Measurements from ENCODE around the gene MAFF. TPM values are rescaled to one million over a fixed set of nuclear protein-coding genes. Genes with fewer than 3 reads are reported as not detected.

MAFF gene
- total and polyA plus RNA-seq, 9 of the 15 experiments (the other 6 are each of a cell fraction or from before 2014, with no cell fraction given) = 0.51 to 8.0 (median 5.4) TPM

DNA sequence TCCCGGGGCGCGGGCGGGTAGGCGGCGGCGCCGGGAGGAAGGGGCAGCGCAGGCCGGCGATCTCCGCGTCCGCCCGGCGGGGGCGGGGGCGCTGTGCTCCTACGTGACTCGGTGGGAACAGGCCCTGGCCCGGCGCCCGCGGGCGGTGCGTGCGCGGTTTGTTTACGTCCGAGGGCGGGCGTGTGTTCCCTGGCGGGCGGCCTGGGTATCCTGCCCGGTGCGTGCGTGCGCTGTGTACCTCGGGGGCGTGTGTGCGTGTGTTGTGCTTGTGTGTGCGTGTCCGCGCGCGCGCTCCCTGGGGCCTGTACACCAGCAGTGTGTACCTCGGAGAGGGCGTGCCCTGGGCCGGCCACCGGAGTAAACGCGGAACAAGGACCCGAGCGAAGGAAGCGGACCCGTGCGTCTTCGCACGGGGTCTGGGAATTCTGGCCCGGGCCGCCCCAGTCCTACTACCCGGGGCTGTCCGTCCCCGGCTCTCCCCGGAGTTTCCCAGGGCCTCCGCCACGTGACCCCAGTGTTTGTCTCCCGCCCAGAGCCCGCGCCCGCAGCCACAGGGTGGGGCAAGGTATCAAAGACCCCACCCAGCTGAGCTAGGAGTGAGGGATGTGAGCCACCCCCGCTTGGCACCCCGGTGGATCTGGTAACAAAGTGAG, 769 bp downstream of the MAFF start (continued):
- TF ChIP-seq, protein P1, sequence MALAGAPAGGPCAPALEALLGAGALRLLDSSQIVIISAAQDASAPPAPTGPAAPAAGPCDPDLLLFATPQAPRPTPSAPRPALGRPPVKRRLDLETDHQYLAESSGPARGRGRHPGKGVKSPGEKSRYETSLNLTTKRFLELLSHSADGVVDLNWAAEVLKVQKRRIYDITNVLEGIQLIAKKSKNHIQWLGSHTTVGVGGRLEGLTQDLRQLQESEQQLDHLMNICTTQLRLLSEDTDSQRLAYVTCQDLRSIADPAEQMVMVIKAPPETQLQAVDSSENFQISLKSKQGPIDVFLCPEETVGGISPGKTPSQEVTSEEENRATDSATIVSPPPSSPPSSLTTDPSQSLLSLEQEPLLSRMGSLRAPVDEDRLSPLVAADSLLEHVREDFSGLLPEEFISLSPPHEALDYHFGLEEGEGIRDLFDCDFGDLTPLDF (CRISPR knock-in tag; IDR thresholded peaks at IDR 0.05) = no peak
- TF ChIP-seq ZNF212 (CRISPR knock-in tag; IDR thresholded peaks at IDR 0.05) = no peak
- TF ChIP-seq, protein P2, sequence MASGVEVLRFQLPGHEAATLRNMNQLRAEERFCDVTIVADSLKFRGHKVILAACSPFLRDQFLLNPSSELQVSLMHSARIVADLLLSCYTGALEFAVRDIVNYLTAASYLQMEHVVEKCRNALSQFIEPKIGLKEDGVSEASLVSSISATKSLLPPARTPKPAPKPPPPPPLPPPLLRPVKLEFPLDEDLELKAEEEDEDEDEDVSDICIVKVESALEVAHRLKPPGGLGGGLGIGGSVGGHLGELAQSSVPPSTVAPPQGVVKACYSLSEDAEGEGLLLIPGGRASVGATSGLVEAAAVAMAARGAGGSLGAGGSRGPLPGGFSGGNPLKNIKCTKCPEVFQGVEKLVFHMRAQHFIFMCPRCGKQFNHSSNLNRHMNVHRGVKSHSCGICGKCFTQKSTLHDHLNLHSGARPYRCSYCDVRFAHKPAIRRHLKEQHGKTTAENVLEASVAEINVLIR (CRISPR knock-in tag; IDR thresholded peaks at IDR 0.05) = no peak
- no peak for TF ChIP-seq KLF13 (tag; IDR thresholded peaks at IDR 0.05; ENCODE audit: borderline replicate concordance, low read depth)
- TF ChIP-seq ZZZ3 (IDR thresholded peaks at IDR 0.05) = no peak
- no peak for TF ChIP-seq DNMT1 (IDR thresholded peaks at IDR 0.05)
- no peak for TF ChIP-seq POLR2AphosphoS2 (IDR thresholded peaks at IDR 0.05; ENCODE audit: low read length)
- no peak for TF ChIP-seq XRCC4 (IDR thresholded peaks at IDR 0.05; ENCODE audit: extremely low read depth, insufficient read depth, insufficient read length)
- TF ChIP-seq POLR2A (conservative IDR thresholded peaks at IDR 0.05) = no peak
- no peak for TF ChIP-seq RNF2 (IDR thresholded peaks at IDR 0.05)
- TF ChIP-seq SNIP1 (IDR thresholded peaks at IDR 0.05; ENCODE audit: low read depth) = no peak
- TF ChIP-seq ETV1 (tag; conservative IDR thresholded peaks at IDR 0.05; ENCODE audit: low read depth) = no peak
- TF ChIP-seq, protein P3, sequence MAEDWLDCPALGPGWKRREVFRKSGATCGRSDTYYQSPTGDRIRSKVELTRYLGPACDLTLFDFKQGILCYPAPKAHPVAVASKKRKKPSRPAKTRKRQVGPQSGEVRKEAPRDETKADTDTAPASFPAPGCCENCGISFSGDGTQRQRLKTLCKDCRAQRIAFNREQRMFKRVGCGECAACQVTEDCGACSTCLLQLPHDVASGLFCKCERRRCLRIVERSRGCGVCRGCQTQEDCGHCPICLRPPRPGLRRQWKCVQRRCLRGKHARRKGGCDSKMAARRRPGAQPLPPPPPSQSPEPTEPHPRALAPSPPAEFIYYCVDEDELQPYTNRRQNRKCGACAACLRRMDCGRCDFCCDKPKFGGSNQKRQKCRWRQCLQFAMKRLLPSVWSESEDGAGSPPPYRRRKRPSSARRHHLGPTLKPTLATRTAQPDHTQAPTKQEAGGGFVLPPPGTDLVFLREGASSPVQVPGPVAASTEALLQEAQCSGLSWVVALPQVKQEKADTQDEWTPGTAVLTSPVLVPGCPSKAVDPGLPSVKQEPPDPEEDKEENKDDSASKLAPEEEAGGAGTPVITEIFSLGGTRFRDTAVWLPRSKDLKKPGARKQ (CRISPR knock-in tag; IDR thresholded peaks at IDR 0.05) = no peak
- TF ChIP-seq RBM25 (IDR thresholded peaks at IDR 0.05; ENCODE audit: low read depth, low read length, severe bottlenecking) = no peak
- no peak for TF ChIP-seq BMI1 (IDR thresholded peaks at IDR 0.05; ENCODE audit: low read length)
- TF ChIP-seq ETS2 (tag; IDR thresholded peaks at IDR 0.05; ENCODE audit: borderline replicate concordance, poor library complexity, severe bottlenecking) = no peak
- TF ChIP-seq, protein P4, sequence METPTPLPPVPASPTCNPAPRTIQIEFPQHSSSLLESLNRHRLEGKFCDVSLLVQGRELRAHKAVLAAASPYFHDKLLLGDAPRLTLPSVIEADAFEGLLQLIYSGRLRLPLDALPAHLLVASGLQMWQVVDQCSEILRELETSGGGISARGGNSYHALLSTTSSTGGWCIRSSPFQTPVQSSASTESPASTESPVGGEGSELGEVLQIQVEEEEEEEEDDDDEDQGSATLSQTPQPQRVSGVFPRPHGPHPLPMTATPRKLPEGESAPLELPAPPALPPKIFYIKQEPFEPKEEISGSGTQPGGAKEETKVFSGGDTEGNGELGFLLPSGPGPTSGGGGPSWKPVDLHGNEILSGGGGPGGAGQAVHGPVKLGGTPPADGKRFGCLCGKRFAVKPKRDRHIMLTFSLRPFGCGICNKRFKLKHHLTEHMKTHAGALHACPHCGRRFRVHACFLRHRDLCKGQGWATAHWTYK (CRISPR knock-in tag; IDR thresholded peaks at IDR 0.05) = no peak
